ENCODE results near the gene SLC3A2. TPM values are rescaled to one million over a fixed set of nuclear protein-coding genes. Genes with fewer than 3 reads are reported as not detected.
A peak's percentile ranks its signal among the peaks of the same experiment; 100 is the strongest.
"Not testable (repeated sequence)": the region's sequence is repeated elsewhere in the genome, so short reads cannot be mapped to it uniquely, and the experiment has no call there.

SLC3A2 gene
- total RNA-seq, 1 experiment from 2014 or later, result 290 TPM

DNA sequence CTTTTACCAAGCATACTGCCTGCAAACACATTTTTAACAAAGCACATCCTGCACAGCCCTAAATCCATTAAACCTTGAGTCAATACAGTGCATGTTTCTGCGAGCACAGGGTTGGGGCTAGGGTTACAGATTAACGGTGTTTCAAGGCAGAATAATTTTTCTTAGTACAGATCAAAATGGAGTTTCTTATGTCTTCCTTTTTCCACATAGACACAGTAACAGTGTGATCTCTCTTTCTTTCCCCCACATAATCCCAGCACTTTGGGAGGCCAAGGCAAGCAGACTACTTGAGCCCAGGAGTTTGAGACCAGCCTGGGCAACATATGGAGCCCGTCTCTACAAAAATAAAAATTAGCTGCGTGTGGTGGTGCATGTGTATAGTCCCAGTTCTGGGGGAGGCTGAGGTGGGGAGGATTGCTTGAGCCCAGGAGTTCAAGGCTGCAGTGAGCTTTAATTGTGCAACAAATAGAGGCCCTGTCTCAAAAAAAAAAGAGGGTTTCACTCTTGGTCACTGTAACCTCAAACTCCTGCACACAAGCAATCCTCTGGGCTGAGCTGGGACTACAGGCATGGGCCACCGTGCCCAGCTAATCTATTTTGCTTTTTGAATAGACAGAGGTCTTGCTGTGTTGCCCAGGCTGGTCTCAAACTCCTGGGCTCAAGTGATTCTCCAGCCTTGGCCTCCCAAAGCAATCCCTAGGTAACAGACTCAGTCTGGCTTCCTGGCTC lies 19.7 kb upstream of the SLC3A2 start:
- H4K8ac ChIP-seq (replicated peaks; ENCODE audit: insufficient read length, low read depth, low read length), result no peak overlapping the region
- peaks cover 60% of the 10 kb centered on the region for H3K79me2 ChIP-seq (ENCODE audit: insufficient read depth, low read length)
- H3K4ac ChIP-seq (ENCODE audit: low read depth, low read length), result no peak overlapping the region
- DNase-seq, result no peak
- Mint-ChIP-seq H3K4me3 (peak overlapping the region in 1 of 2 experiments; percentile 68; a peak in 3 of 5 replicates), H3K9me3 (no peaks in the 10 kb centered on the region), H3K36me3 (ENCODE audit: insufficient read depth in 1 of 3, low read depth in 3 of 3) (peaks cover 28 to 58% (median 35%) of the 10 kb centered on the region in 3 experiments), H3K27me3 (ENCODE audit: low read depth) (0 out of 2 replicates have a peak, but pooled peaks cover 1% of the 10 kb centered on the region), H3K4me1 (peaks cover 50 to 63% of the 10 kb centered on the region in 2 experiments), H3K27ac (peak overlapping the region; percentile 76 to 98 (median 95); a peak in 5 of 7 replicates)
- no peak overlapping the region for H3T11ph ChIP-seq (ENCODE audit: low read length)
- H3K79me1 ChIP-seq (ENCODE audit: insufficient read depth, low read depth, low read length, poor library complexity, severe bottlenecking), result peaks cover 6% of the 10 kb centered on the region
- no peak overlapping the region for H4K5ac ChIP-seq (ENCODE audit: insufficient read length, low read depth, low read length)
- no peak overlapping the region for H2BK15ac ChIP-seq (ENCODE audit: low read depth, low read length)
- no peak overlapping the region for H3K56ac ChIP-seq (ENCODE audit: insufficient read length, low read depth, low read length)
- no peaks in the 10 kb centered on the region for H4K20me1 ChIP-seq (ENCODE audit: control insufficient read depth, insufficient read depth, insufficient read length)
- no peak overlapping the region for H3K9ac ChIP-seq (ENCODE audit: extremely low read depth, insufficient read length, low read length)
- H2BK120ac ChIP-seq (ENCODE audit: low read depth, low read length, poor library complexity, severe bottlenecking), result no peak overlapping the region
- no CpG with 5 or more reads among the region's 5 CpGs for WGBS (ENCODE audit: extremely low coverage, insufficient read length, low lambda C conversion rate)
- H3K9me3 ChIP-seq (ENCODE audit: control insufficient read depth, low read depth, low read length), result no peaks in the 10 kb centered on the region
- TF ChIP-seq CTCF (conservative IDR thresholded peaks at IDR 0.05), result no peak
- no peak overlapping the region for H2BK5ac ChIP-seq (ENCODE audit: insufficient read length, low read length)
- peaks cover 11% of the 10 kb centered on the region for H3K23me2 ChIP-seq (ENCODE audit: insufficient read length, low read depth, low read length, poor library complexity, severe bottlenecking)
- H3K18ac ChIP-seq (ENCODE audit: insufficient read length, low read depth, low read length), result no peak overlapping the region
- no peak overlapping the region for H3K23ac ChIP-seq (ENCODE audit: insufficient read length, low read depth, low read length)
- no peak overlapping the region for H3K14ac ChIP-seq (ENCODE audit: insufficient read depth, low read length)
- H2BK12ac ChIP-seq (ENCODE audit: insufficient read length, low read depth, low read length), result no peak overlapping the region
- no peak overlapping the region for H2BK20ac ChIP-seq (ENCODE audit: low read depth, low read length, poor library complexity, severe bottlenecking)
- no peak overlapping the region for H3K4me2 ChIP-seq (ENCODE audit: insufficient read depth, insufficient read length, low read length)
- H4K91ac ChIP-seq (ENCODE audit: insufficient read length, low read depth, low read length), result no peak overlapping the region
- H3K4me1 ChIP-seq (ENCODE audit: insufficient read depth, low read length), result no peaks in the 10 kb centered on the region; the same call in 1 of the 2 replicates
- no peak overlapping the region for H2AFZ ChIP-seq (ENCODE audit: low read length)
- H3K27ac ChIP-seq (ENCODE audit: insufficient read length, low read depth, low read length), result no peak overlapping the region
- H3K27me3 ChIP-seq (ENCODE audit: insufficient read depth, low read length), result no peaks in the 10 kb centered on the region
- no peak overlapping the region for H2AK5ac ChIP-seq (ENCODE audit: insufficient read length, low read length)

DNA sequence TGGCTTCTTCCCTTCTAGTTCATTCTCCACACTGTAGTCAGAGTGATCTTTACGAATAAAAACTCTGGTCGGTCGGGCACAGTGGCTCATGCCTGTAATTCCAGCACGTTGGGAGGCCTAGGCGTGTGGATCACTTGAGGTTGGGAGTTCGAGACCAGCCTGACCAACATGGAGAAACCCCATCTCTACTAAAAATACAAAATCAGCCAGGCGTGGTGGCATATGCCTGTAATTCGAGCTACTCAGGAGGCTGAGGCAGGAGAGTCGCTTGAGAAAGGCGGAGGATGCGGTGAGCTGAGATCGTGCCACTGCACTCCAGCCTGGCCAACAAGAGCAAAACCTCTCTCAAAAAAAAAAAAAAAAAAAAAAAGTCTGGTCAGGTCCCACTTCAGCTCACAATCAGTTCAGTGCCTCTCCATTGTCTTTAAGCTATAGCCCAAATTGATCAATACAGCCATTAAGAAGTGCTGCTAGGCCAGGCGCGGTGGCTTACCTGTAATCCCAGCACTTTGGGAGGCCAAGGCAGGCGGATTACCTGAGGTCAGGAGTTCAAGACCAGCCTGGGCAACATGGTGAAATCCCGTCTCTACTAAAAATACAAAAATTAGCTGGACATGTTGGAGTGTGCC lies 19.0 kb upstream of the SLC3A2 start:
- H3K27ac Mint-ChIP-seq, result peak overlapping the region; percentile 70 to 98 (median 95); a peak in 6 of 7 replicates
- not testable (repeated sequence) for DNase-seq; H2BK20ac ChIP-seq (ENCODE audit: low read depth, low read length, poor library complexity, severe bottlenecking); H2BK15ac ChIP-seq (ENCODE audit: low read depth, low read length); H4K91ac ChIP-seq (ENCODE audit: insufficient read length, low read depth, low read length); H2AK5ac ChIP-seq (ENCODE audit: insufficient read length, low read length); H4K8ac ChIP-seq (replicated peaks; ENCODE audit: insufficient read length, low read depth, low read length); H3K56ac ChIP-seq (ENCODE audit: insufficient read length, low read depth, low read length); H2BK5ac ChIP-seq (ENCODE audit: insufficient read length, low read length); H2BK12ac ChIP-seq (ENCODE audit: insufficient read length, low read depth, low read length); H3K9ac ChIP-seq (ENCODE audit: extremely low read depth, insufficient read length, low read length); H3K27me3 Mint-ChIP-seq (ENCODE audit: low read depth); H3K79me1 ChIP-seq (ENCODE audit: insufficient read depth, low read depth, low read length, poor library complexity, severe bottlenecking); H3K23ac ChIP-seq (ENCODE audit: insufficient read length, low read depth, low read length); H3K4ac ChIP-seq (ENCODE audit: low read depth, low read length); H3T11ph ChIP-seq (ENCODE audit: low read length); H3K9me3 ChIP-seq (ENCODE audit: control insufficient read depth, low read depth, low read length); H3K27me3 ChIP-seq (ENCODE audit: insufficient read depth, low read length); H4K5ac ChIP-seq (ENCODE audit: insufficient read length, low read depth, low read length); H3K18ac ChIP-seq (ENCODE audit: insufficient read length, low read depth, low read length); H3K4me1 ChIP-seq (ENCODE audit: insufficient read depth, low read length); H4K20me1 ChIP-seq (ENCODE audit: control insufficient read depth, insufficient read depth, insufficient read length); H3K9me3 Mint-ChIP-seq; H3K27ac ChIP-seq (ENCODE audit: insufficient read length, low read depth, low read length); H2AFZ ChIP-seq (ENCODE audit: low read length); H2BK120ac ChIP-seq (ENCODE audit: low read depth, low read length, poor library complexity, severe bottlenecking); H3K14ac ChIP-seq (ENCODE audit: insufficient read depth, low read length)
- peak overlapping the region; percentile 24 for H3K4me2 ChIP-seq (ENCODE audit: insufficient read depth, insufficient read length, low read length)
- H3K4me3 Mint-ChIP-seq, result peak overlapping the region in 1 of 2 experiments; percentile 68; a peak in 2 of 5 replicates
- H3K36me3 Mint-ChIP-seq (ENCODE audit: insufficient read depth in 1 of 3, low read depth in 3 of 3), result peaks cover 33 to 59% (median 42%) of the 10 kb centered on the region in 3 experiments
- no CpG with 5 or more reads among the region's 16 CpGs for WGBS (ENCODE audit: extremely low coverage, insufficient read length, low lambda C conversion rate)
- H3K23me2 ChIP-seq (ENCODE audit: insufficient read length, low read depth, low read length, poor library complexity, severe bottlenecking), result peaks cover 11% of the 10 kb centered on the region
- H3K4me1 Mint-ChIP-seq, result peaks cover 50 to 63% of the 10 kb centered on the region in 2 experiments
- H3K79me2 ChIP-seq (ENCODE audit: insufficient read depth, low read length), result peaks cover 56% of the 10 kb centered on the region

All from H9 (cell line).